GM12878 (cell line): ENCODE data around the gene TMEM45A. TPM values are rescaled to one million over a fixed set of nuclear protein-coding genes. Genes with fewer than 3 reads are reported as not detected.

Source experiments
- ATAC-seq: fragments of 200-7000 bp; cut with Tn5 transposase; 3 replicates; pipeline ENCODE4 v1.9.1; 2020; ENCODE audit warnings: mild to moderate bottlenecking, moderate library complexity
- BruUV-seq: library from RNA; stranded (reverse); fragments of 400-500 nt; replicated peaks from 2 replicates; lab custom pipeline; 2021; lab: Mats Ljungman, UMichigan
- CTCF ChIA-PET: fragments of 300-600 bp; sonication (Branson Sonifier 250); formaldehyde crosslinking; extraction: SDS; loops from one replicate; lab custom pipeline; 2021; ENCODE audit warnings: inconsistent platforms; lab: Yijun Ruan, JAX
- POLR2A ChIA-PET: fragments of 350-600 bp; formaldehyde crosslinking; extraction: SDS; loops from one replicate; lab custom pipeline; 2021; ENCODE audit warnings: inconsistent platforms; lab: Charles Lee
- RAD21 ChIA-PET: fragments of 300-600 bp; sonication (Branson Sonifier 250); formaldehyde crosslinking; loops from one replicate; lab custom pipeline; 2023; ENCODE audit warnings: antibody characterized with exemption; ENCODE audit not compliant: unreplicated experiment; lab: Charles Lee
- SMC1A ChIA-PET: fragments of 300-600 bp; sonication (Branson Sonifier 250); formaldehyde crosslinking; loops from one replicate; lab custom pipeline; 2023; ENCODE audit not compliant: unreplicated experiment, uncharacterized antibody; lab: Charles Lee
- DNase-seq: peaks from one replicate; pipeline ENCODE4 v3.0.0-alpha.2; 2011; ENCODE audit warnings: low read depth, low spot score
- FAIRE-seq: peaks from 3 replicates; lab custom pipeline; 2011; peaks lifted over from hg19 to GRCh38; lab: Jason Lieb, UNC
- H2AFZ ChIP-seq: 2 replicates; pipeline ENCODE4 v1.6.0; 2011; ENCODE audit warnings: low read depth, low read length, control low read depth; ENCODE audit not compliant: control insufficient read depth
- H3K27ac ChIP-seq: 2 replicates; pipeline ENCODE4 v1.5.1; 2011; ENCODE audit warnings: control low read depth; ENCODE audit not compliant: control insufficient read depth, insufficient read depth
- H3K27me3 ChIP-seq, 2 experiments: replicated peaks in 1 of 2; 2 replicates each; pipeline versions ENCODE4 v1.6.0 to v1.6.1; 2011; ENCODE audit warnings: low read length in 1 of 2; ENCODE audit not compliant: control insufficient read depth in 2 of 2, insufficient read depth in 2 of 2
- H3K36me3 ChIP-seq, 2 experiments: 2 replicates each; pipeline ENCODE4 v1.5.1; 2011; ENCODE audit warnings: low read length in 1 of 2; ENCODE audit not compliant: control insufficient read depth in 2 of 2, insufficient read depth in 2 of 2
- H3K4me1 ChIP-seq: 2 replicates; pipeline ENCODE4 v1.6.1; 2011; ENCODE audit warnings: mild to moderate bottlenecking, low read length, moderate library complexity, mixed read lengths; ENCODE audit not compliant: control insufficient read depth, insufficient read depth
- H3K4me2 ChIP-seq: 2 replicates; pipeline ENCODE4 v1.6.0; 2011; ENCODE audit warnings: control low read depth; ENCODE audit not compliant: control insufficient read depth, insufficient read depth
- H3K4me3 ChIP-seq: fragments of 200-600 bp; sonication (generic); 2 replicates; pipeline ENCODE4 v1.5.1; 2016
- H3K79me2 ChIP-seq: 2 replicates; pipeline ENCODE4 v1.6.0; 2011; ENCODE audit warnings: low read length; ENCODE audit not compliant: control insufficient read depth, insufficient read depth
- H3K9ac ChIP-seq: 2 replicates; pipeline ENCODE4 v1.8.0; 2011; ENCODE audit warnings: low read length, control low read depth, mixed read lengths; ENCODE audit not compliant: control insufficient read depth, insufficient read depth
- H3K9me3 ChIP-seq: replicated peaks from 3 replicates; pipeline ENCODE4 v1.5.1; 2011; ENCODE audit warnings: mild to moderate bottlenecking, low read length; ENCODE audit not compliant: control insufficient read depth, insufficient read depth
- H4K20me1 ChIP-seq: 2 replicates; pipeline ENCODE4 v1.6.0; 2011; ENCODE audit not compliant: control insufficient read depth, insufficient read depth
- CBX5 ChIP-seq: sonication (generic); IDR thresholded peaks from 2 replicates; pipeline ENCODE4 v1.6.1; 2016; ENCODE audit warnings: low read depth, moderate library complexity, mild to moderate bottlenecking, inconsistent platforms
- ESRRA ChIP-seq: IDR thresholded peaks from 2 replicates; pipeline ENCODE4 v1.6.1; 2012; ENCODE audit warnings: mild to moderate bottlenecking, low read length, improper control_type of control experiment
- ETV6 ChIP-seq, 2 experiments: fragments of 450-650 bp in 1 of 2; IDR thresholded peaks in 1 of 2; conservative IDR thresholded peaks in 1 of 2; 2 replicates each; pipeline ENCODE4 v1.6.1; 2014; ENCODE audit warnings: antibody characterized with exemption in 1 of 2, borderline replicate concordance in 1 of 2, low read depth in 1 of 2, mild to moderate bottlenecking in 1 of 2, moderate library complexity in 1 of 2
- HDGF ChIP-seq: fragments of 450-650 bp; IDR thresholded peaks from 2 replicates; pipeline ENCODE4 v1.6.1; 2016; ENCODE audit warnings: antibody characterized with exemption
- IRF4 ChIP-seq: IDR thresholded peaks from 2 replicates; pipeline ENCODE4 v1.6.1; 2011; ENCODE audit warnings: low read depth, low read length
- NFYA ChIP-seq: IDR thresholded peaks from 2 replicates; pipeline ENCODE4 v1.6.1; 2011; ENCODE audit warnings: low read depth, mild to moderate bottlenecking, low read length, improper control_type of control experiment, borderline replicate concordance
- PAX5 ChIP-seq: IDR thresholded peaks from 2 replicates; pipeline ENCODE4 v1.6.1; 2011; ENCODE audit warnings: low read depth, low read length, borderline replicate concordance
- PKNOX1 ChIP-seq: fragments of 450-650 bp; IDR thresholded peaks from 2 replicates; pipeline ENCODE4 v1.6.1; 2016; ENCODE audit warnings: mild to moderate bottlenecking
- SIN3A ChIP-seq: IDR thresholded peaks from 2 replicates; pipeline ENCODE4 v1.6.1; 2012; ENCODE audit warnings: low read depth, low read length, improper control_type of control experiment
- SREBF2 ChIP-seq: IDR thresholded peaks from 2 replicates; pipeline ENCODE4 v1.6.1; 2012; ENCODE audit warnings: mild to moderate bottlenecking, low read length
- ZBTB11 ChIP-seq: fragments of 450-650 bp; formaldehyde crosslinking; IDR thresholded peaks from 2 replicates; pipeline ENCODE4 v1.5.0; 2022; ENCODE audit warnings: mild to moderate bottlenecking, missing genetic modification characterization
- ZNF24 ChIP-seq: fragments of 450-650 bp; IDR thresholded peaks from 2 replicates; pipeline ENCODE4 v1.6.1; 2017; ENCODE audit warnings: antibody characterized with exemption, mild to moderate bottlenecking
- WGBS: methylation state at CpG from one replicate; pipeline ENCODE4 v1.1.6; 2016; ENCODE audit warnings: low lambda C conversion rate; ENCODE audit not compliant: insufficient replicate concordance, insufficient coverage; ENCODE audit errors: missing lambda C conversion rate; 5-methylcytosine and 5-hydroxymethylcytosine counted together
- in situ Hi-C: fragments of 300-500 bp; cut with MboI; formaldehyde crosslinking; loops from 9 replicates; pipeline ENCODE4 v1.14.3; 2018; ENCODE audit warnings: mixed read lengths
- intact Hi-C: fragments of 100-400 bp; cut with micrococcal nuclease; formaldehyde crosslinking; loops from one replicate; pipeline ENCODE4 v1.14.2; 2022; ENCODE audit not compliant: unreplicated experiment
- polyA plus RNA-seq, 11 experiments: library from polyadenylated mRNA; depleted of rRNA in 4 of 11; unstranded in 6 of 11; stranded (reverse) in 5 of 11; fragments of >200 nt; fragmentation: Nextera tagmentation in 4 of 11; fragmentation: Illumina TruSeq in 1 of 11; extraction: Ambion mirVana in 4 of 11; extraction: Trizol in 1 of 11; gene quantifications; 1 replicate in 1 of 11; 2 replicates in 10 of 11; pipeline versions ENCODE4 v1.2.1 to v1.2.3, GENCODE V29; 2011 to 2016; ENCODE audit warnings: inconsistent platforms in 2 of 11, missing spikeins in 2 of 11, low read depth in 1 of 11
- total RNA-seq, 4 experiments: library from RNA; depleted of rRNA in 3 of 4; stranded (reverse); fragments of >200 nt in 3 of 4; fragmentation: Illumina TruSeq in 1 of 4; extraction: Trizol in 1 of 4; gene quantifications; 2 replicates each; pipeline versions ENCODE4 v1.2.1 to v1.2.3, GENCODE V29; 2013 to 2021

The TMEM45A gene
- total and polyA plus RNA-seq, 10 of the 15 experiments (the other 5 are each of a cell fraction or from before 2014, with no cell fraction given): 0.34 to 5.3 (median 0.83) TPM

GRCh38 chr3:100590840-100591147 is 98.4 kb downstream of the TMEM45A start:
- Histone ChIP-seq H3K9ac (no peak overlapping the region), H3K4me1 (no peaks in the 10 kb centered on the region), H3K36me3 (no peaks in the 10 kb centered on the region), H3K27ac (no peak overlapping the region), H4K20me1 (no peaks in the 10 kb centered on the region), H3K9me3 (no peaks in the 10 kb centered on the region; the same call in 1 of the 3 replicates), H3K4me2 (no peak overlapping the region), H3K27me3 (no peaks in the 10 kb centered on the region), H3K79me2 (no peaks in the 10 kb centered on the region), H2AFZ (no peak overlapping the region), H3K4me3 (no peak overlapping the region)
- 6% methylated on average over 1 of the region's 1 CpG for WGBS
- intact Hi-C loops (loop anchor here (1.0 to 5.0 kb wide), 6 partner anchors 44 to 792 kb away; partner anchors contain the start of genes LNP1 and TOMM70), in situ Hi-C loops (loop anchor here (5.0 to 10.0 kb wide), 3 partner anchors 128 to 756 kb away; no protein-coding TSS in a partner anchor)
- BruUV-seq: no TSS peak
- no peak for FAIRE-seq
- ChIA-PET CTCF (interaction anchor here (0.5 to 15.4 kb wide), 24 partner anchors 12 to 761 kb away, joined by 3 to 462 read pairs (median 4); partner anchors contain the start of gene TMEM45A), RAD21 (interaction anchor here (0.8 to 9.5 kb wide), 9 partner anchors 10 to 748 kb away, joined by 3 to 231 read pairs (median 7); no protein-coding TSS in a partner anchor), POLR2A (interaction anchor here (0.8 kb wide), 1 partner anchor 128 kb away, joined by 3 read pairs; no protein-coding TSS in a partner anchor), SMC1A (interaction anchor here (0.6 to 7.1 kb wide), 14 partner anchors 10 to 274 kb away, joined by 3 to 279 read pairs (median 6); no protein-coding TSS in a partner anchor)
- DNase-seq: no peak
- no peak for TF ChIP-seq NFYA
- no peak for ATAC-seq

GRCh38 chr3:100591411-100591810 is 99.0 kb downstream of the TMEM45A start:
- Histone ChIP-seq H3K4me3 (no peak overlapping the region), H3K79me2 (no peaks in the 10 kb centered on the region), H3K9ac (no peak overlapping the region), H3K4me2 (no peak overlapping the region), H3K36me3 (no peaks in the 10 kb centered on the region), H3K27ac (no peak overlapping the region), H4K20me1 (no peaks in the 10 kb centered on the region), H2AFZ (no peak overlapping the region), H3K9me3 (no peaks in the 10 kb centered on the region; the same call in 2 of the 3 replicates), H3K4me1 (no peaks in the 10 kb centered on the region), H3K27me3 (no peaks in the 10 kb centered on the region)
- BruUV-seq: no TSS peak
- no peak for FAIRE-seq
- ChIA-PET RAD21 (interaction anchor here (0.6 to 9.5 kb wide), 10 partner anchors 9 to 748 kb away, joined by 3 to 231 read pairs (median 4); no protein-coding TSS in a partner anchor), CTCF (interaction anchor here (0.8 to 15.4 kb wide), 26 partner anchors 11 to 762 kb away, joined by 3 to 462 read pairs (median 4); partner anchors contain the start of gene TMEM45A), POLR2A (no interaction called here), SMC1A (interaction anchor here (0.6 to 7.1 kb wide), 14 partner anchors 10 to 757 kb away, joined by 3 to 279 read pairs (median 5); partner anchors contain the start of gene TMEM45A)
- ATAC-seq: no peak
- DNase-seq: no peak
- WGBS: 54% methylated on average over 3 of the region's 3 CpGs
- intact Hi-C loops (loop anchor here (2.0 to 5.0 kb wide), 4 partner anchors 43 to 791 kb away; partner anchors contain the start of genes LNP1 and TOMM70), in situ Hi-C loops (loop anchor here (5.0 to 10.0 kb wide), 3 partner anchors 129 to 757 kb away; no protein-coding TSS in a partner anchor)
- TF ChIP-seq PKNOX1 (no peak), HDGF (no peak), ZNF24 (no peak), SIN3A (no peak), ETV6 (conservative IDR thresholded peaks at IDR 0.05 in 1 of 2, IDR thresholded peaks at IDR 0.05 in 1 of 2; ENCODE audit: borderline replicate concordance in 1 of 2, low read depth in 1 of 2) (no peak), SREBF2 (no peak), PAX5 (no peak), ESRRA (no peak), ZBTB11 (CRISPR knock-in tag) (no peak), IRF4 (no peak), CBX5 (no peak)
